OCI-LY1 (cell line): ENCODE measurements around the gene METTL2B.

Experiments
- H2AFZ ChIP-seq: fragments of 200-600 bp; sonication (generic), shearing (Covaris generic); 2 replicates; pipeline ENCODE4 v1.6.0; 2014; ENCODE audit warnings: antibody characterized with exemption, mild to moderate bottlenecking, low read length
- H3F3A ChIP-seq: fragments of 200-600 bp; sonication (generic), shearing (Covaris generic); 2 replicates; pipeline ENCODE4 v1.6.0; 2014; ENCODE audit warnings: mild to moderate bottlenecking, antibody characterized with exemption, low read length, moderate library complexity; ENCODE audit not compliant: insufficient read depth
- H3K27ac ChIP-seq: fragments of 200-600 bp; sonication (generic); 2 replicates; pipeline ENCODE4 v1.5.1; 2014; ENCODE audit warnings: low read length, mixed run types, mild to moderate bottlenecking, low read depth; ENCODE audit not compliant: poor library complexity, severe bottlenecking
- H3K27me3 ChIP-seq: fragments of 200-600 bp; sonication (generic); 2 replicates; pipeline ENCODE4 v1.6.0; 2014; ENCODE audit warnings: antibody characterized with exemption, mild to moderate bottlenecking, low read length, moderate library complexity; ENCODE audit not compliant: insufficient read depth
- H3K36me3 ChIP-seq: fragments of 200-600 bp; sonication (generic); 2 replicates; pipeline ENCODE4 v1.6.1; 2014; ENCODE audit warnings: mild to moderate bottlenecking, antibody characterized with exemption, low read length, moderate library complexity, mixed read lengths; ENCODE audit not compliant: insufficient read depth
- H3K4me1 ChIP-seq: fragments of 200-600 bp; sonication (generic); 2 replicates; pipeline ENCODE4 v1.5.1; 2014; ENCODE audit warnings: mild to moderate bottlenecking, low read length, moderate library complexity; ENCODE audit not compliant: insufficient read depth, severe bottlenecking
- H3K4me2 ChIP-seq: fragments of 200-600 bp; sonication (generic), shearing (Covaris generic); 2 replicates; pipeline ENCODE4 v1.6.1; 2014; ENCODE audit warnings: low read length
- H3K4me3 ChIP-seq: fragments of 200-600 bp; sonication (generic); 2 replicates; pipeline ENCODE4 v1.5.1; 2014; ENCODE audit warnings: low read length, low read depth, mild to moderate bottlenecking, mixed read lengths; ENCODE audit not compliant: poor library complexity, severe bottlenecking
- H3K79me2 ChIP-seq: fragments of 200-600 bp; shearing (Covaris generic); 2 replicates; pipeline ENCODE4 v1.6.1; 2016; ENCODE audit warnings: mixed run types, low read length, mixed read lengths; ENCODE audit not compliant: insufficient read depth
- H3K9ac ChIP-seq: fragments of 200-600 bp; sonication (generic), shearing (Covaris generic); 2 replicates; pipeline ENCODE4 v1.6.1; 2014; ENCODE audit warnings: mild to moderate bottlenecking, low read length, mixed read lengths
- H3K9me2 ChIP-seq: fragments of 200-600 bp; sonication (generic), shearing (Covaris generic); 2 replicates; pipeline ENCODE4 v1.6.1; 2014; ENCODE audit warnings: low read depth, mild to moderate bottlenecking, low read length, mixed read lengths
- H3K9me3 ChIP-seq: fragments of 200-600 bp; shearing (Covaris generic); 2 replicates; pipeline ENCODE4 v1.6.1; 2014; ENCODE audit warnings: low read length, mixed read lengths
- H4K20me1 ChIP-seq: fragments of 200-600 bp; sonication (generic), shearing (Covaris generic); 2 replicates; pipeline ENCODE4 v1.6.0; 2016; ENCODE audit warnings: mild to moderate bottlenecking, low read length; ENCODE audit not compliant: insufficient read depth
- CTCF ChIP-seq: fragments of 200-600 bp; sonication (generic), shearing (Covaris generic); IDR thresholded peaks from 2 replicates; pipeline ENCODE4 v1.5.1; 2017; ENCODE audit warnings: mild to moderate bottlenecking, antibody characterized with exemption, low read length, moderate library complexity, mixed read lengths
- EZH2 ChIP-seq: fragments of 200-600 bp; sonication (generic), shearing (Covaris generic); IDR thresholded peaks from 2 replicates; pipeline ENCODE4 v1.8.0; 2017; ENCODE audit warnings: borderline replicate concordance, mixed run types, mild to moderate bottlenecking, antibody characterized with exemption, low read length, moderate library complexity, mixed read lengths

Gene METTL2B

GRCh38 chr7:128448751-128449302 lies 27.7 kb upstream of the METTL2B start:
- H3K9me3 ChIP-seq, result no peaks in the 10 kb centered on the region
- no peak overlapping the region for H3K4me2 ChIP-seq
- no peak overlapping the region for H3K4me3 ChIP-seq
- no peaks in the 10 kb centered on the region for H3F3A ChIP-seq
- TF ChIP-seq CTCF, result no peak
- TF ChIP-seq EZH2, result no peak
- H2AFZ ChIP-seq, result no peak overlapping the region
- no peaks in the 10 kb centered on the region; the same call in 1 of the 2 replicates for H3K27me3 ChIP-seq
- no peaks in the 10 kb centered on the region for H3K9me2 ChIP-seq
- no peaks in the 10 kb centered on the region for H4K20me1 ChIP-seq
- no peak overlapping the region for H3K27ac ChIP-seq
- H3K79me2 ChIP-seq, result no peaks in the 10 kb centered on the region
- no peaks in the 10 kb centered on the region for H3K36me3 ChIP-seq
- H3K4me1 ChIP-seq, result peaks cover 10% of the 10 kb centered on the region
- H3K9ac ChIP-seq, result no peak overlapping the region

- Histone ChIP-seq H3K4me2 (no peak overlapping the region), H3K27me3 (no peaks in the 10 kb centered on the region; the same call in 1 of the 2 replicates), H3K9me3 (no peaks in the 10 kb centered on the region), H3K27ac (no peak overlapping the region), H4K20me1 (no peaks in the 10 kb centered on the region), H3F3A (no peaks in the 10 kb centered on the region), H3K36me3 (no peaks in the 10 kb centered on the region), H3K79me2 (no peaks in the 10 kb centered on the region), H3K9me2 (no peaks in the 10 kb centered on the region), H3K4me1 (peaks cover 5% of the 10 kb centered on the region), H3K9ac (no peak overlapping the region), H2AFZ (no peak overlapping the region; the same call in 1 of the 2 replicates), H3K4me3 (no peak overlapping the region)
- TF ChIP-seq EZH2 (no peak), CTCF (no peak)
Measured at GRCh38 chr7:128450409-128450808, 26.1 kb upstream of the METTL2B start.

GRCh38 chr7:128450913-128451312 lies 25.6 kb upstream of the METTL2B start:
- no peaks in the 10 kb centered on the region for H3F3A ChIP-seq
- peaks cover 6% of the 10 kb centered on the region for H3K4me1 ChIP-seq
- no peaks in the 10 kb centered on the region for H3K9me2 ChIP-seq
- no peaks in the 10 kb centered on the region for H4K20me1 ChIP-seq
- no peaks in the 10 kb centered on the region for H3K36me3 ChIP-seq
- H3K4me2 ChIP-seq, result no peak overlapping the region
- no peak overlapping the region for H3K9ac ChIP-seq
- no peak overlapping the region for H2AFZ ChIP-seq
- H3K9me3 ChIP-seq, result no peaks in the 10 kb centered on the region
- H3K27me3 ChIP-seq, result no peaks in the 10 kb centered on the region; the same call in 1 of the 2 replicates
- TF ChIP-seq EZH2 (no peak), CTCF (no peak)
- H3K27ac ChIP-seq, result no peak overlapping the region
- no peak overlapping the region for H3K4me3 ChIP-seq
- H3K79me2 ChIP-seq, result no peaks in the 10 kb centered on the region
